MM.1S (cell line): ENCODE measurements around the gene TEKTIP1.

Experiments
- DNase-seq: peaks from one replicate; pipeline ENCODE4 v3.0.0-alpha.2; 2015
- H2AFZ ChIP-seq: fragments of 300-600 bp; sonication (generic); 2 replicates; pipeline ENCODE4 v1.6.0; 2016; ENCODE audit warnings: antibody characterized with exemption, low read length
- H3F3A ChIP-seq: fragments of 300-600 bp; sonication (generic); 2 replicates; pipeline ENCODE4 v1.6.1; 2016; ENCODE audit warnings: mild to moderate bottlenecking, antibody characterized with exemption, low read length, moderate library complexity, mixed read lengths; ENCODE audit not compliant: insufficient read depth
- H3K27ac ChIP-seq: fragments of 300-600 bp; sonication (generic); 2 replicates; pipeline ENCODE4 v1.5.1; 2016; ENCODE audit warnings: mild to moderate bottlenecking, low read length
- H3K27me3 ChIP-seq: fragments of 300-600 bp; sonication (generic); replicated peaks from 2 replicates; pipeline ENCODE4 v1.6.0; 2016; ENCODE audit warnings: low read length; ENCODE audit not compliant: insufficient read depth
- H3K36me3 ChIP-seq: fragments of 300-600 bp; sonication (generic); replicated peaks from 2 replicates; pipeline ENCODE4 v1.6.1; 2016; ENCODE audit warnings: mild to moderate bottlenecking, low read length, mixed read lengths; ENCODE audit not compliant: insufficient read depth
- H3K4me1 ChIP-seq: fragments of 300-600 bp; sonication (generic); 2 replicates; pipeline ENCODE4 v1.6.1; 2016; ENCODE audit warnings: low read length, mixed read lengths
- H3K4me2 ChIP-seq: fragments of 300-600 bp; sonication (generic); 2 replicates; pipeline ENCODE4 v1.6.0; 2016; ENCODE audit warnings: low read depth, low read length
- H3K4me3 ChIP-seq: fragments of 300-600 bp; sonication (generic); 2 replicates; pipeline ENCODE4 v1.5.1; 2016; ENCODE audit warnings: low read length, mixed read lengths
- H3K79me2 ChIP-seq: fragments of 300-600 bp; sonication (generic); 2 replicates; pipeline ENCODE4 v1.6.1; 2016; ENCODE audit warnings: mixed run types, low read length, mixed read lengths
- H3K9ac ChIP-seq: fragments of 300-600 bp; sonication (generic); 2 replicates; pipeline ENCODE4 v1.6.1; 2016; ENCODE audit warnings: low read length, mixed read lengths
- H3K9me2 ChIP-seq: fragments of 300-600 bp; sonication (generic); replicated peaks from 2 replicates; pipeline ENCODE4 v1.6.1; 2016; ENCODE audit warnings: mild to moderate bottlenecking, low read length, mixed read lengths; ENCODE audit not compliant: insufficient read depth
- H3K9me3 ChIP-seq: fragments of 300-600 bp; sonication (generic); replicated peaks from 2 replicates; pipeline ENCODE4 v1.6.1; 2016; ENCODE audit warnings: mild to moderate bottlenecking, low read length, mixed read lengths; ENCODE audit not compliant: insufficient read depth
- H4K20me1 ChIP-seq: fragments of 300-600 bp; sonication (generic); 2 replicates; pipeline ENCODE4 v1.6.1; 2016; ENCODE audit warnings: mild to moderate bottlenecking, low read length, moderate library complexity, mixed read lengths; ENCODE audit not compliant: insufficient read depth
- EZH2 ChIP-seq: fragments of 300-600 bp; sonication (generic); optimal IDR thresholded peaks from 2 replicates; pipeline ENCODE3; 2017; ENCODE audit warnings: low read depth, mild to moderate bottlenecking, antibody characterized with exemption, low read length, mixed read lengths
- EZH2phosphoT487 ChIP-seq: fragments of 300-600 bp; sonication (generic); IDR thresholded peaks from 2 replicates; pipeline ENCODE4 v1.6.1; 2018; ENCODE audit warnings: antibody characterized with exemption, low read length
- TF ChIP-seq, protein P1 (sequence below): fragments of 300-600 bp; sonication (generic); IDR thresholded peaks from 2 replicates; pipeline ENCODE4 v1.5.1; 2016; ENCODE audit warnings: antibody characterized with exemption, low read length, mixed read lengths

Gene TEKTIP1

DNA sequence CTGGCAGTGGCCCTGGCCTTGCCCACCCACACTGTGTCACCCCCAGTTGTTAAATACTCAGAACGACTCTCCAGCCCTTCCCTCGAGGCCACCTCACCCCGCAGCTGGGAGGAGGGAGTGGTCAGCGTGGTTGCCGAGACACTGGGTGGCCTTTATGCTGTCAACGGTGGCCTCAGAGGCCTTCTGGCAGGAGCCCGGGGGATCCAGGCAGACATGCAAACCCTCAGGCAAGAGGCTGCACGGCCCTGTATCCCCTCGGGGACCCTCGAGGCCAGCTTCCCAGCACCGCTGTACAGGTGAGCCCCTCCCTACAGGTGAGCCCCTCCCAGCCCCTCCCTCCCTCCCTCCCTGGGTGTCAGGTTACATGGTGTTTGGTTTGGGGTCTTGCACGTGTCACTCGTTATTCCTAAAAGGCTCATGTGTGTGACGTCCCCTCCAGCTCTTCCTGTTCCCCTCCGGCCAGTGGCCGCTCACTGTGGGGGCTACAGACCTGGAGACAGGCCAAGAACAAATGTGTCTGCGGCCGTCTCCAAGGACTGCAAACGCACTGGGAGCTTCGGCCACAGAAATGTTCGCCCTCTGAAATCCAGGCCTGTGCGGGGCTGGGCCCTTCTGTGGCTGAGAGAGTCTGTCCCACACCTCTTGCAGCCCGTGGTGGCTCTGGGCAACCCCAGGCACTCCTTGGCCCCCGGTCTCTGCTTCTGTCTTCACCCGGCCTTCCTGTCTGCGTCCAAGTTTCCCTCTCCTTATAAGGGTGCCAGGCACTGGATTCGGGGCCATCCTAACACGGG, at the start of gene TEKTIP1:
TSS of gene TEKTIP1 (plus strand) at position 210 of the 791 bp plus-strand sequence. CDS start at position 214, 4 bp downstream.
- Histone ChIP-seq H3K4me3 (no peak within 1 kb of the TSS), H3K4me1 (no peaks in the 10 kb centered on the region), H3K9me3 (no peaks in the 10 kb centered on the region), H3K27ac (no peak within 1 kb of the TSS), H3K36me3 (no peaks in the 10 kb centered on the region), H4K20me1 (no peaks in the 10 kb centered on the region), H3K4me2 (no peak within 1 kb of the TSS), H3K79me2 (no peaks in the 10 kb centered on the region), H3K9me2 (no peaks in the 10 kb centered on the region), H3K9ac (no peak within 1 kb of the TSS), H3F3A (peaks cover 4% of the 10 kb centered on the region; the same call in 1 of the 2 replicates), H2AFZ (no peak within 1 kb of the TSS), H3K27me3 (no peaks in the 10 kb centered on the region)
- TF ChIP-seq EZH2 (no peak), EZH2phosphoT487 (no peak)
- TF ChIP-seq, protein P1, sequence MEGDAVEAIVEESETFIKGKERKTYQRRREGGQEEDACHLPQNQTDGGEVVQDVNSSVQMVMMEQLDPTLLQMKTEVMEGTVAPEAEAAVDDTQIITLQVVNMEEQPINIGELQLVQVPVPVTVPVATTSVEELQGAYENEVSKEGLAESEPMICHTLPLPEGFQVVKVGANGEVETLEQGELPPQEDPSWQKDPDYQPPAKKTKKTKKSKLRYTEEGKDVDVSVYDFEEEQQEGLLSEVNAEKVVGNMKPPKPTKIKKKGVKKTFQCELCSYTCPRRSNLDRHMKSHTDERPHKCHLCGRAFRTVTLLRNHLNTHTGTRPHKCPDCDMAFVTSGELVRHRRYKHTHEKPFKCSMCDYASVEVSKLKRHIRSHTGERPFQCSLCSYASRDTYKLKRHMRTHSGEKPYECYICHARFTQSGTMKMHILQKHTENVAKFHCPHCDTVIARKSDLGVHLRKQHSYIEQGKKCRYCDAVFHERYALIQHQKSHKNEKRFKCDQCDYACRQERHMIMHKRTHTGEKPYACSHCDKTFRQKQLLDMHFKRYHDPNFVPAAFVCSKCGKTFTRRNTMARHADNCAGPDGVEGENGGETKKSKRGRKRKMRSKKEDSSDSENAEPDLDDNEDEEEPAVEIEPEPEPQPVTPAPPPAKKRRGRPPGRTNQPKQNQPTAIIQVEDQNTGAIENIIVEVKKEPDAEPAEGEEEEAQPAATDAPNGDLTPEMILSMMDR: no peak
- DNase-seq: no peak

DNA sequence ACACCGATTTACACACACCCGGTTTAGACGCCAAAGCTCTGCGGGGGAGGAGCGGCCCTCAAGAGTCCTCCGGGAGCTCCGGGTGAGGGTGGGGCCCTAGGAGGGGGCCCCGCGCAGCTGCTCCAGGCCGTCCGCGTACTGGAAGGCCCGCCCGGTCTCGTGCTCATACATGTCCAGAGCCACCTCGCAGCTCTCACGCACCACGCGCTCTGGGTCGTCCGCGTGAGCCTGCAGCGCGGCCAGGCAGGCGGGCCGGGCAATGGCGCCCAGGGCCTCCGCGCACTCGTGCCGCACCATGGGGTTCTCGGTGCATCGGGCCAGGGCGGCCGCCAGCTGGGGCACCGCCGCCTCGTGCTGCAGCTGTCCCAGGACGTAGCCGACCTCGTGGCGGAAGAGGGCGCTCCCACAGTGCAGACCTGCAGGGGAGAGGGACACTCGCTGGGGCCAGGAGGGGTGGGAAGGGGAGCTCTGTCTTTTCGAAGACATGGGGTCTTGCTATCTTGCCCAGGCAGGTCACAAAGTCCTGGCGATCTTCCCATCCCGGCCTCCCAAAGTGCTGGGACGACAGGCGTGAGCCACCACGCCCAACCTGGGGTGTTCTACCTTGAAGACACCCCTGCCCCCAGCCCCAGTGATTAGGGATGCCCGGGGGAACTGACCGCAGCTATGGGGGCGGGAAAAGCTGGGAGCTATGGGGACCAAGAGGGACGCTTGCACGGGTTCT, 47.4 kb upstream of the TEKTIP1 start:
- no peaks in the 10 kb centered on the region for H3K4me1 ChIP-seq
- H3K36me3 ChIP-seq: 0 out of 2 replicates have a peak, but pooled peaks cover 3% of the 10 kb centered on the region
- no peaks in the 10 kb centered on the region for H3K9me3 ChIP-seq
- TF ChIP-seq, protein P1: no peak
- TF ChIP-seq EZH2phosphoT487: no peak
- TF ChIP-seq EZH2: no peak
- H3K9ac ChIP-seq: no peak overlapping the region
- no peaks in the 10 kb centered on the region for H3K27me3 ChIP-seq
- no peak overlapping the region for H3K4me2 ChIP-seq
- no peak overlapping the region for H3K27ac ChIP-seq
- no peaks in the 10 kb centered on the region; the same call in 1 of the 2 replicates for H3F3A ChIP-seq
- no peak overlapping the region for H2AFZ ChIP-seq
- H3K79me2 ChIP-seq: peaks cover 2% of the 10 kb centered on the region
- no peaks in the 10 kb centered on the region for H3K9me2 ChIP-seq
- DNase-seq: no peak
- H4K20me1 ChIP-seq: no peaks in the 10 kb centered on the region; the same call in 1 of the 2 replicates
- no peak overlapping the region for H3K4me3 ChIP-seq

DNA sequence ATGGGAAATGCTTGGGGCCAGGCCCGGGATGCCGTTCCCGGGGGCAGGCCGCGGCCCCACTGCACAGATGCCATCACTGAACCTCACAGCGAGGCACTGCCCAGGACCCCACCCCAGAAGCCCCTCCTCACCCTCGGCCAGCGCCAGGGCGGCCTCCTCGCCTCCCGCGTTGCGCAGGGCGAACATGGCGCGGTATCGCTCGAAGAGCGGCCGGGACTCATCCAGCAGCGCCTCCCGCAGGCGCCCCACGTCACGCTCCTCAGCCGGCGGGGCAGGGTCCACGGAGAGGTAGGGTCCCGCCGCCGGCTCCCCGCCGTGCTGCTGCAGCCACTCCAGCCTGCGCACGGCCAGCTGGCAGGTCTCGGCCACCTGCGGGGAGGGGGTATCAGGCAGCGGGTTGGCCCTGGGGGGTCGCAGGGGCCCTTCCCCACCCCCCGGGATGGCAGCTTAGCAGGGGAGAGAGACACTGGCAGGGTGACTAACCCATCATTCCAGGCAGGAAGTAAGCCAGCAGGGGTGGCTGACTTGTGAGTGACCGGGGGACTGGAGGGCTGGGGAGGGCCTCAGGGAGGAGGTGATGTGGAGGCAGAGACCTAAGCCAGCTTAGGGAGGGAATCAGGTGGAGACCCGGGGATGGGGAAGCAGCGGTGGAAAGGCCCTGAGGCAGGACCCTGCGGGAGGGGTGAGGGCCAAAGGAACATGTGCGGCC, 46.7 kb upstream of the TEKTIP1 start:
- no peak overlapping the region for H3K4me3 ChIP-seq

More for the DNA sequence above, 46.7 kb upstream of the TEKTIP1 start:
- no peaks in the 10 kb centered on the region; the same call in 1 of the 2 replicates for H4K20me1 ChIP-seq
- H3K9me3 ChIP-seq: no peaks in the 10 kb centered on the region
- H3K79me2 ChIP-seq: peaks cover 9% of the 10 kb centered on the region
- no peaks in the 10 kb centered on the region for H3K4me1 ChIP-seq
- H3K9ac ChIP-seq: no peak overlapping the region
- TF ChIP-seq, protein P1: no peak
- no peak for TF ChIP-seq EZH2phosphoT487
- TF ChIP-seq EZH2: no peak
- DNase-seq: no peak
- no peak overlapping the region for H2AFZ ChIP-seq
- H3K9me2 ChIP-seq: no peaks in the 10 kb centered on the region
- H3F3A ChIP-seq: no peaks in the 10 kb centered on the region; the same call in 1 of the 2 replicates
- H3K27ac ChIP-seq: no peak overlapping the region
- no peaks in the 10 kb centered on the region for H3K27me3 ChIP-seq
- H3K4me2 ChIP-seq: no peak overlapping the region
- H3K36me3 ChIP-seq: 0 out of 2 replicates have a peak, but pooled peaks cover 3% of the 10 kb centered on the region
